ENCODE results near the gene ADAMTSL4.
"Not testable (repeated sequence)": the region's sequence is repeated elsewhere in the genome, so short reads cannot be mapped to it uniquely, and the experiment has no call there.

ADAMTSL4 gene

DNA sequence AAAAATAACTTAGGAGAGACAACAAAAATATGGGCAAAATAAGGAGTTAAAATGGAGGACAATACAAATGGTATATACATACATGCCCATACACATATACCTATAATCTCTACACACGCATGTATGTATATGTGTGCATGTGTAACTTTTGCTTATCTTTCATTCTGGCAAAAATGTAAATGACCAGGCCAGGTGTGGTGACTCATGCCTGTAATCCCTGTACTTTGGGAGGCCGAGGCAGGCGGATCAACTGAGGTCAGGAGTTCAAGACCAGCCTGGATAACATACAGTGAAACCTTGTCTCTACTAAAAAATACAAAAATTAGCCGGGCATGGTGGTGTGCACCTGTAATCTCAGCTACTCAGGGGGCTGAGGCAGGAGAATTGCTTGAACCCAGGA, 49.1 kb downstream of the ADAMTSL4 start:
- DNase-seq = not testable (repeated sequence)

GRCh38 chr1:150601540-150601939, 52.3 kb downstream of the ADAMTSL4 start:
- no peak for DNase-seq

DNA sequence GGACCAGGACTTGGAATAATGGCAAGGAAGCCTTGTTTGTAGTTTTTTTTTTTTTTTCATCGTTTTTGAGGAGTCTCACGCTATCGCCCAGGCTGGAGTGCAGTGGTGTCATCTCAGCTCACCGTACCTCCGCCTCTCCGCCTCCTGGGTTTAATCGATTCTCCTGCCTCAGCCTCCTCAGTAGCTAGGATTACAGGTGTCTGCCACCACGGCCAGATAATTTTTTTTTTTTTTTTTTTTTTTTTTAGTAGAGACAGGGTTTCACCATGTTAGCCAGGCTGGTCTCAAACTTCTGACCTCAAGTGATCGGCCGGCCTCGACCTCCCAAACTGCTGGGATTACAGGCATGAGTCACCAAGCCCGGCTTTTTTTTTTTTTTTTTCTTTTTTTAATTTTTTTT, 53.2 kb downstream of the ADAMTSL4 start:
- not testable (repeated sequence) for DNase-seq

DNA sequence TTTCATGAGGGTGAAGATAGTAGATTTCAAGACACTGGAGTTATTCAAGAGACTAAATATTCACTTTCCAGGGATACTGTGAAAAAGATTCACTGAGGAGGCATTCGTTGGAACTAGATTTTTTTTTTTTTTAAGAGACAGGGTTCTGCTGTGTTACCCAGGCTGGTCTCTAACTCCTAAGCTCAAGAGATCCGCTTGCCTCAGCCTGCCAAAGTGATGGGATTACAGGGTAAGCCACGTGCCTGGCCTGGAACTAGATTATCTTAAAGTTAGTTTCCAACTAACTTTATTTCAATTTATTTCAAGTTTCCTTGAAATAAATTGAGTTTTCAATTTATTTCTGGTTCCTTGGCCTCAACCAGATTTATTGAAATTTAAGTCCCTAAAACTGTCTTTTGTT, 54.5 kb downstream of the ADAMTSL4 start:
- no peak for DNase-seq

DNA sequence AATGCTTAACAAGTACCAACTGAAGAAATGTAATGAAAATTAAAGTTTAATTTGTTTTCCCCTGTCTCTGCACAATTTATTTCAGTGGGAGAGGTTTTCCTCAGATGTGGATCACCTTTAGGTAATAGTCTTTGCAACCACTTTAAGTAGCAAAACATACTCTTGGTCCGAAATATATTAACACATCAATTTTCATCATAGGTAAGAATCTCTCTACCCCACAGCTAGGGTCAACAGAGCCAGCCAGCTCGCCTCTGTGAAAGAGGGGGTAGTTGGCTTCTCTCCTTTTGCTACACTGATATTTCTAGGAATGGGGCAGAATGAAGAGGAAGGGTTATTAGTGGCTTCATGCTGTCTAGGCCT, 55.0 kb downstream of the ADAMTSL4 start:
- no peak for DNase-seq

GRCh38 chr1:150605451-150605731, 56.2 kb downstream of the ADAMTSL4 start:
- not testable (repeated sequence) for DNase-seq

DNA sequence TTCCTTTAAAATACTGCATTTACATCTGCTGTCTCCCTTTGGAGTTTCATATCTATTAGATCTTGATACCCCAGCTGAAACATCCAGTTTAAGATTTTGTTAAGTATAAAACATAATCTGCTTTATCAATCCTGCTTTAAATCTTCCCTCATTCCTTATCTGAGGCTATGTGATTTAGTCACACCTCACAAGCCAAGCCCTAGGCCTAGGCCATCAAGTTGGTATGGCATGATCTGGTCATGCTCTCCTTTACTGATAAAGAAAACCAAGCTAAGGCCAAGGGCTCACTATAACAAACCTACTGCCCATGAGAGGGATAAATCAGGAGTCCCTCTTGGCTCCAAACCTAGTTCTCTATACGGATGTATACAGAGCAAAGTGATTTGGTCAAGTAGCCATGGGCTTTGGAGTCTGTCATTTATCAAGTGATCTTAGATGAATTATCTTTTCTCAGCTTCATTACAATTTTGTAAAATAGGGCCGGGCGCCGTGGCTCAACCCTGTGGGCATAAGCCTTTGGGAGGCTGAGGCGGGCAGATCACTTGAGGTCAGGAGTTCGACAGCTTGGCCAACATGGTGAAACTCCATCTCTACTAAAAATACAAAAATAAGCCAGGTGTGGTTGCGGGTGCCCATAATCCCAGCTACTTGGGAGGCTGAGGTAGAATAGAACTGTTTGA, 57.4 kb downstream of the ADAMTSL4 start:
- no peak for DNase-seq

DNA sequence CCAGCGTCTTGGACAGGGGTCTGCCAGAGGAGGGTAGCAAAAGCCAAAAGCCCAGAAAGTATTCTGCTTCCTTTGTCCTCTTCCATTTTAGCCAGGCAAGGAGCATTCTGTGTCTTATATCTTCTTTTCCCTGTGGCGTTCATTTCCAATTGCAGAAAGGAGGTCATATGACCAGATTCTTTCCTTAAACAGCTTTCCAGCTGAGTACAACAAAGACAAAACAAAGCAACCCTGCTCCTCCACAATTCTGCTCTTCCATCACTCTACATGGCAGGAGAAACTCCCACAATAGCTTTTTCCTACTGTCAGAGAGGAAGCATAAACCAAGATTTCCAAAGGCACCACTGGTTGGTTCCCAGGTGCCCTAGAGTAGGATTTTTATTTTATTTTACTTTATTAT, 60.5 kb downstream of the ADAMTSL4 start:
- DNase-seq = no peak
